HepG2 (cell line): ENCODE measurements around the gene SMARCD1. TPM values are rescaled to one million over a fixed set of nuclear protein-coding genes. Genes with fewer than 3 reads are reported as not detected.

Experiments
- BRF2 ChIP-seq: sonication (generic); formaldehyde crosslinking; IDR thresholded peaks from 2 replicates; pipeline ENCODE4 v1.8.1; 2022; ENCODE audit warnings: mild to moderate bottlenecking, missing genetic modification reagents
- ESRRA ChIP-seq: sonication (generic); formaldehyde crosslinking; IDR thresholded peaks from 2 replicates; pipeline ENCODE4 v1.5.1; 2020; ENCODE audit warnings: mild to moderate bottlenecking, low read depth, missing genetic modification reagents
- GLI4 ChIP-seq: sonication (generic); formaldehyde crosslinking; IDR thresholded peaks from 2 replicates; pipeline ENCODE4 v1.5.1; 2020; ENCODE audit warnings: missing genetic modification reagents, mild to moderate bottlenecking, moderate library complexity, borderline replicate concordance
- GMEB2 ChIP-seq: IDR thresholded peaks from 2 replicates; pipeline ENCODE4 v1.6.1; 2016; ENCODE audit warnings: missing biosample characterization, missing genetic modification reagents, low read depth
- IKZF1 ChIP-seq: fragments of 450-650 bp; IDR thresholded peaks from 2 replicates; pipeline ENCODE4 v1.7.1; 2016
- IRF9 ChIP-seq: sonication (generic); formaldehyde crosslinking; IDR thresholded peaks from 2 replicates; pipeline ENCODE4 v1.8.0; 2022; ENCODE audit warnings: missing genetic modification reagents, mild to moderate bottlenecking, borderline replicate concordance
- KAT2B ChIP-seq: fragments of 150-350 bp; IDR thresholded peaks from 2 replicates; pipeline ENCODE4 v1.6.1; 2014; ENCODE audit warnings: low read depth, low read length, borderline replicate concordance
- KLF6 ChIP-seq: IDR thresholded peaks from 2 replicates; pipeline ENCODE4 v1.8.0; 2016; ENCODE audit warnings: missing biosample characterization, missing genetic modification reagents
- POLR2A ChIP-seq, 2 experiments: IDR thresholded peaks; 2 replicates each; pipeline ENCODE4 v1.6.1; 2011; ENCODE audit warnings: low read depth in 2 of 2, low read length in 2 of 2, mild to moderate bottlenecking in 1 of 2, moderate library complexity in 1 of 2; ENCODE audit not compliant: insufficient read depth in 1 of 2
- RFXANK ChIP-seq: IDR thresholded peaks from 2 replicates; pipeline ENCODE4 v1.6.1; 2016
- SNRNP70 ChIP-seq: fragments of 200-400 bp; formaldehyde crosslinking; IDR thresholded peaks from 2 replicates; pipeline ENCODE4 v1.6.1; 2017; ENCODE audit warnings: mild to moderate bottlenecking, low read depth, low read length, moderate library complexity
- TAF15 ChIP-seq: fragments of 200-400 bp; formaldehyde crosslinking; IDR thresholded peaks from one replicate; pipeline ENCODE4 v1.6.1; 2018; ENCODE audit warnings: mild to moderate bottlenecking, low read depth, low read length; ENCODE audit not compliant: poor library complexity, severe bottlenecking
- ZHX1 ChIP-seq: sonication (generic); formaldehyde crosslinking; IDR thresholded peaks from 2 replicates; pipeline ENCODE4 v1.8.1; 2022; ENCODE audit warnings: low read depth, mild to moderate bottlenecking, missing genetic modification reagents
- ZNF10 ChIP-seq: sonication (generic); formaldehyde crosslinking; IDR thresholded peaks from 2 replicates; pipeline ENCODE4 v1.4.0; 2020; ENCODE audit warnings: mild to moderate bottlenecking, low read depth, missing genetic modification reagents, borderline replicate concordance
- ZNF143 ChIP-seq: sonication (generic); formaldehyde crosslinking; IDR thresholded peaks from 2 replicates; pipeline ENCODE4 v1.4.0; 2020; ENCODE audit warnings: missing genetic modification reagents
- ZNF337 ChIP-seq: sonication (generic); formaldehyde crosslinking; IDR thresholded peaks from 2 replicates; pipeline ENCODE4 v1.5.1; 2020; ENCODE audit warnings: missing genetic modification reagents, low read depth, mild to moderate bottlenecking, borderline replicate concordance
- ZNF660 ChIP-seq: sonication (generic); formaldehyde crosslinking; IDR thresholded peaks from 2 replicates; pipeline ENCODE4 v1.5.1; 2020; ENCODE audit warnings: mild to moderate bottlenecking, low read depth, missing genetic modification reagents, borderline replicate concordance
- ZNF747 ChIP-seq: sonication (generic); formaldehyde crosslinking; IDR thresholded peaks from 2 replicates; pipeline ENCODE4 v1.8.1; 2023; ENCODE audit warnings: missing genetic modification reagents, mild to moderate bottlenecking, borderline replicate concordance
- ZNF777 ChIP-seq: sonication (generic); formaldehyde crosslinking; IDR thresholded peaks from 2 replicates; pipeline ENCODE4 v1.4.0; 2020; ENCODE audit warnings: missing genetic modification reagents
- polyA plus RNA-seq, 8 experiments: library from polyadenylated mRNA; depleted of rRNA in 3 of 8; stranded (reverse) in 7 of 8; unstranded in 1 of 8; fragments of >200 nt; fragmentation: Illumina TruSeq in 4 of 8; extraction: Trizol in 4 of 8; gene quantifications; 2 replicates each; pipeline versions ENCODE4 v1.2.1 to v1.2.3, GENCODE V29; 2011 to 2016; ENCODE audit warnings: low read depth in 4 of 8, missing spikeins in 1 of 8, mixed read lengths in 1 of 8; ENCODE audit not compliant: insufficient read depth in 1 of 8
- total RNA-seq, 5 experiments: library from RNA; depleted of rRNA; stranded (reverse); fragments of >200 nt; fragmentation: Illumina TruSeq; extraction: Trizol; gene quantifications; 2 replicates each; pipeline ENCODE4 v1.2.3, GENCODE V29; 2016; ENCODE audit warnings: low read depth in 1 of 5
- TF ChIP-seq, protein P1 (sequence below): sonication (generic); formaldehyde crosslinking; IDR thresholded peaks from 2 replicates; pipeline ENCODE4 v1.4.0; 2020; ENCODE audit warnings: missing genetic modification reagents
- TF ChIP-seq, protein P2 (sequence below): sonication (generic); formaldehyde crosslinking; IDR thresholded peaks from 2 replicates; pipeline ENCODE4 v1.5.1; 2020; ENCODE audit warnings: missing genetic modification reagents, mild to moderate bottlenecking, borderline replicate concordance

SMARCD1 gene
- total and polyA plus RNA-seq, 2 of the 13 experiments (the other 11 are each of a cell fraction or from before 2014, with no cell fraction given) = 51.7 to 54.6 TPM

- no peak for TF ChIP-seq TAF15
- 0 out of 2 replicates have a peak, but pooled peaks have one; percentile 8 for TF ChIP-seq ESRRA (CRISPR knock-in tag)
- TF ChIP-seq ZNF777 = no peak; the same call in 1 of the 2 replicates
- TF ChIP-seq BRF2 (CRISPR knock-in tag) = no peak
- TF ChIP-seq ZNF747 (CRISPR knock-in tag) = no peak; the same call in 1 of the 2 replicates
- no peak for TF ChIP-seq ZNF143 (CRISPR knock-in tag)
- no peak for TF ChIP-seq ZNF660 (CRISPR knock-in tag)
- TF ChIP-seq, protein P1, sequence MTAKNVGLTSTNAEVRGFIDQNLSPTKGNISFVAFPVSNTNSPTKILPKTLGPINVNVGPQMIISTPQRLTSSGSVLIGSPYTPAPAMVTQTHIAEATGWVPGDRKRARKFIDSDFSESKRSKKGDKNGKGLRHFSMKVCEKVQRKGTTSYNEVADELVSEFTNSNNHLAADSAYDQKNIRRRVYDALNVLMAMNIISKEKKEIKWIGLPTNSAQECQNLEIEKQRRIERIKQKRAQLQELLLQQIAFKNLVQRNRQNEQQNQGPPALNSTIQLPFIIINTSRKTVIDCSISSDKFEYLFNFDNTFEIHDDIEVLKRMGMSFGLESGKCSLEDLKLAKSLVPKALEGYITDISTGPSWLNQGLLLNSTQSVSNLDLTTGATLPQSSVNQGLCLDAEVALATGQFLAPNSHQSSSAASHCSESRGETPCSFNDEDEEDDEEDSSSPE = no peak
- no peak for TF ChIP-seq RFXANK (CRISPR knock-in tag)
- no peak for TF ChIP-seq GLI4
- no peak for TF ChIP-seq POLR2A (IDR thresholded peaks at IDR 0.05; ENCODE audit: insufficient read depth in 1 of 2, low read depth in 2 of 2, low read length in 2 of 2)
- no peak for TF ChIP-seq IKZF1
- TF ChIP-seq ZNF337 (CRISPR knock-in tag) = no peak
- TF ChIP-seq, protein P2, sequence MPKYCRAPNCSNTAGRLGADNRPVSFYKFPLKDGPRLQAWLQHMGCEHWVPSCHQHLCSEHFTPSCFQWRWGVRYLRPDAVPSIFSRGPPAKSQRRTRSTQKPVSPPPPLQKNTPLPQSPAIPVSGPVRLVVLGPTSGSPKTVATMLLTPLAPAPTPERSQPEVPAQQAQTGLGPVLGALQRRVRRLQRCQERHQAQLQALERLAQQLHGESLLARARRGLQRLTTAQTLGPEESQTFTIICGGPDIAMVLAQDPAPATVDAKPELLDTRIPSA (CRISPR knock-in tag) = no peak
- TF ChIP-seq KAT2B = no peak
- TF ChIP-seq SNRNP70 = no peak
- TF ChIP-seq KLF6 (CRISPR knock-in tag) = no peak
- TF ChIP-seq IRF9 (CRISPR knock-in tag) = no peak
- TF ChIP-seq ZHX1 (CRISPR knock-in tag) = no peak
- TF ChIP-seq GMEB2 (CRISPR knock-in tag) = no peak
- TF ChIP-seq ZNF10 (CRISPR knock-in tag) = no peak
These were observed 25.1 kb downstream of the SMARCD1 start (continued) for GRCh38 chr12:50110127-50110761.
